HG02642 (cell line): Measurements from ENCODE around the gene CHST11.

ENCODE experiments used
- ATAC-seq: cut with Tn5 transposase; IDR thresholded peaks from one replicate; pipeline ENCODE4 v1.9.1; 2021; ENCODE audit warnings: mild to moderate bottlenecking; ENCODE audit not compliant: unreplicated experiment, poor library complexity

The CHST11 gene

GRCh38 chr12:104659058-104659457 lies 202.3 kb downstream of the CHST11 start:
- ATAC-seq = no peak

GRCh38 chr12:104662203-104662602 lies 205.5 kb downstream of the CHST11 start:
- no peak for ATAC-seq

- no peak for ATAC-seq
These were observed 206.2 kb downstream of the CHST11 start for GRCh38 chr12:104662908-104663307.

GRCh38 chr12:104664351-104664750 lies 207.6 kb downstream of the CHST11 start:
- no peak for ATAC-seq

- no peak for ATAC-seq
These were observed 208.5 kb downstream of the CHST11 start for GRCh38 chr12:104665296-104665695.

DNA sequence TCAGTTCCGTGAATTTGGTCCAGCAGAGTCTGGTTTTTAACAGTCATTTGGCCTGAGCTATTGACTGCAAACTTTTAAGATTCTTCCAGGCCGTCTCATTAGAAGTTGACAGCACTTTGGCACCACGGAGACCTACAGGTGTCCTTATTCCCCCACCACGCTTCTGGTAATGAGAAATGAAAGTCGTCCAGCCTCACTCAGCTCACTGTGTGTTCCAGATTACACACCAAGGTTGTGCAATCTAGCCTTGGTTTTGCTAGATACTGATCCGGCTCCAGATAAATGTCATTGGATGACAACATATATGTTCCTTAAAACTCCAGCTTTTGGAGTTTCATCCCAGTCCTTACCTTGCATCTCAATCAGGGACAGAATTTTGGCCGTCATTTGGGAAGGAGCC lies 210.4 kb downstream of the CHST11 start:
- no peak for ATAC-seq

- no peak for ATAC-seq
These were observed 211.5 kb downstream of the CHST11 start for GRCh38 chr12:104668274-104668718.

DNA sequence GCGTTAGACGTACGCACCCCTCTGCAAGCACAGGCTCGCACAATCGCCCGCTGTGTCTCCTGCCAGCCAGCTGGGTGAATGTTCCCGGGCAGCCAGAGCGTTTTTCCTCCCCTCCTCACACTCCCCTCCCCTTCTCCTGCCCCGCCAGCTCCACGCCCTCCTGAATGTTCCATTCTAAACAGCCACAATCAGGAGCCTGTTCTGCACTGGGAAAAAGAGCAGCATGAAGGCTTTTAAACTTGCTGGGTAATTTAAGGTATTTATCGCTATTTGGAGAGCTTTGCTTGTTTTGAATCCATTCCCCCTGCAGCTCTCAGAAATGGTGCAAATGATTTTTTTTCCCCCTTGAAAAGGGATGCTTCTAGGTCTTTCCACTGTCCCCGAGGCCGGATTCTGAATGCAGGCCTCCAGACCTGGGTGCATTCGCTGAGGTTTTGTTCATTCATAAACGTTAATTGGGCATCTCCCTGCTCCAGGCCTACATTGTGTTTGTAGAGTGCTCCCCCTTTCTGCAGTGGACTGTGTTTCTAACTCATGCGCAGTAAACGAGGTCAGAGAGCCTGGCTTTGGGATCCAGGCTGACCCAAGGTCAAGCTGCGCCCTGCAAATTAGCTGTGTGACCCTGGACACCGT lies 212.5 kb downstream of the CHST11 start:
- no peak for ATAC-seq

- ATAC-seq = peak; percentile 65
These were observed 213.1 kb downstream of the CHST11 start for GRCh38 chr12:104669851-104670337.

GRCh38 chr12:104670439-104671408 lies 214.0 kb downstream of the CHST11 start:
- no peak for ATAC-seq

- peak; percentile 70 for ATAC-seq
These were observed 214.8 kb downstream of the CHST11 start for GRCh38 chr12:104671409-104672095.

DNA sequence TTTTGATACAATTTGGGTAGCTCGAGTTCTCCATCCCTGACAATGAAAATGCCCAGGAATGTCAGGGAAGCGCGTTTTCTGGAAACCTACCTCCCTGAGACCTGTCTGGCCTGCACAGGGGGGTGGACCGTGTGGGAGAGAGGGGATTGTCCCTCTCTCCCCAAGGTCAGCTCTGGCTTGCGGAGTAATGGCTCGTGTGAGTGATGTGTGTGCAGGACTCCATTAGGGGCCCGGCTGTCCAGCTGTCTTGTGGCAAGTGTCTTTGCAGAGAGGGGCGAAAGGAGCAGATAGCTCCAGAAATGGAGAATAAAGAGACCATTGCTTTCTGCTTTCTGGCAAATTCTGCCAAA lies 215.3 kb downstream of the CHST11 start:
- ATAC-seq = no peak

- ATAC-seq = no peak
These were observed 215.9 kb downstream of the CHST11 start for GRCh38 chr12:104672501-104673265.

DNA sequence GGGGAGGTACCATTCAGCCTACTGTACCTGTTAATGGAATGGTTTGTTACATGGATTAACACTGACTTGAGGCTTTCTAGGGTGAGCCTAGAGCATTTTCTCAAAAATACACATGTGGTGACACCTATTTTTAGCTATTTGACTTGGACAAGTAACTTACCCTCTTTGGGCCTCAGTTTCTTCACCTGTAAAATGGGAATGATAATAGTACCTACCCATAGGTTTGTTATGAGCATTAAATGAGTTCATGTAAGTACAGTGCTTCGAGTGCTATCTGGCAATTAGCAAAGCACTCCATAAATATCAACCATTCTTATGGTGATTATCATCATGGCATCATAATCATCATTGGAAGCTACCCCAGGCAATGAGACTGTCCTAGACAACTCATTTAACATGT lies 216.5 kb downstream of the CHST11 start:
- ATAC-seq = no peak

GRCh38 chr12:104673696-104674482 lies 217.1 kb downstream of the CHST11 start:
- no peak for ATAC-seq

GRCh38 chr12:104676636-104677035 lies 219.9 kb downstream of the CHST11 start:
- no peak for ATAC-seq

- ATAC-seq = no peak
These were observed 220.8 kb downstream of the CHST11 start for GRCh38 chr12:104677441-104678089.

DNA sequence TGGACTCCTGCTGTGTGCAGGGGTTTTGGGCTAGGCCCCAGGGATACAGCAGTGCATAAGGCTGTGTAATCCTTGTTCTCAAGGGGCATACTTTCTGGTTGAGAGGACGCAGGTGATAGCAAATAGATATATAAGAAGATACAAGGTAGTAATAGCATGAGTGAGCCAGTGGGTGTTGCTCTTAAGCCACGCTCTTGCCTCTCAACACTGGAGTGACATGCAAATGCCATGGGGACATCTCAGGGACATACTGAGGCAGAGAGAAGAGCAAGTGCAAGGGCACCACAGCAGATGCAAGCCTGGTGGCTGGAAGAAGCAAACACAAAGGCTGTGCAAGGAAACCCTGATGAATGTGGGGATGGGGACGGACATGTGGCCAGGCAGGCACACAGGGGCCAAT lies 223.3 kb downstream of the CHST11 start:
- peak; percentile 58 for ATAC-seq

GRCh38 chr12:104680491-104680890 lies 223.7 kb downstream of the CHST11 start:
- no peak for ATAC-seq
